Ramos (cell line): ENCODE measurements around the gene DHCR24.

Experiments
- in situ Hi-C: fragments of 300-500 bp; cut with MboI; formaldehyde crosslinking; loops from one replicate; pipeline ENCODE4 v1.14.3; 2022; ENCODE audit warnings: low sequenced_read_pairs; ENCODE audit not compliant: unreplicated experiment

The DHCR24 gene

GRCh38 chr1:54819733-54820132 is 67.3 kb downstream of the DHCR24 start:
- in situ Hi-C loops, result no loop called here

- in situ Hi-C loops, result no loop called here
Measured at GRCh38 chr1:54819195-54819536, 67.8 kb downstream of the DHCR24 start.

- in situ Hi-C loops, result no loop called here
Measured at GRCh38 chr1:54818461-54819194, 68.4 kb downstream of the DHCR24 start.

DNA sequence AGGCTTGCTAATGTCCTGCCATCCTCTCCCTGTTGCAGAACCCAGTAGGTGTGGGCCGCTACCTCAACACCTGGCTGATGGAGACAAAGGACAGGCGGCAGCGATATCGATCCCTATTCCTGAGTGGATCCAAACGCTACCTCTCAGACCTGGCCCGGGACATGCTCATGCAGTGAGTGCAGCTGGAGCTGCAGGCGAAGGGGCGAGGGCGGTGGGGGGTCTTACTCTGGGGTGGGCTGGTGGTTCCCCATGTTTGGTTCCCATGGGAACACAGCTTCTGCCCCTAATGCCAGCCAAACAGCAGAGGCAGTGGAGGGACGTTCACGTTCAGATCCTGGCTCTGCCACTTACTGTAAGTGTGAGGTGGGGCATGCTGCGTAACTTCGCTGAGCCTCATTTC is 70.0 kb downstream of the DHCR24 start:
- in situ Hi-C loops, result no loop called here

DNA sequence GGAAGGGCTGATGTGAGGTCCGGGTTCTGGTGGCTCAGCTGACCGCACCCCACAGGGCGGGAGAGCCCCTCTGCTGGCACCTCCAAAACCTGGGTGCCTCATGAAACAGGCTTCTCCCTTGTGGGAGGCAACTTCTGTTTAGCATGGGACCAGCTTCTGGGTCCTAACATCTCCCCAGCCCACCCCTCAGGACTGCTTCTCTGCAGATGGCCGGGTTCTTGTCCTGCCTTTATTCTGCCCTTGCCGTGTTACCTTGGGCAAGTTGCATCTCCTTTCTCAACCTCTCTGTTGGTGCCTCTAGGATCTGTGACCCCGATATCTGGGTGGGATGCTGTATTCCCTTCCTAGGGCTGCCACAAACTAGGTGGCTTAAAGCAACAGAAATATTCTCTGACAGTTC is 70.9 kb downstream of the DHCR24 start:
- in situ Hi-C loops, result no loop called here

- in situ Hi-C loops, result no loop called here
Measured at GRCh38 chr1:54815086-54815876, 71.7 kb downstream of the DHCR24 start.

GRCh38 chr1:54814571-54814970 is 72.4 kb downstream of the DHCR24 start:
- in situ Hi-C loops, result no loop called here

GRCh38 chr1:54814126-54814498 is 72.9 kb downstream of the DHCR24 start:
- in situ Hi-C loops, result no loop called here

GRCh38 chr1:54813485-54814125 is 73.4 kb downstream of the DHCR24 start:
- in situ Hi-C loops, result no loop called here

- in situ Hi-C loops, result no loop called here
Measured at GRCh38 chr1:54812801-54813484, 74.1 kb downstream of the DHCR24 start.

GRCh38 chr1:54811739-54812655 is 75.0 kb downstream of the DHCR24 start:
- in situ Hi-C loops, result no loop called here

DNA sequence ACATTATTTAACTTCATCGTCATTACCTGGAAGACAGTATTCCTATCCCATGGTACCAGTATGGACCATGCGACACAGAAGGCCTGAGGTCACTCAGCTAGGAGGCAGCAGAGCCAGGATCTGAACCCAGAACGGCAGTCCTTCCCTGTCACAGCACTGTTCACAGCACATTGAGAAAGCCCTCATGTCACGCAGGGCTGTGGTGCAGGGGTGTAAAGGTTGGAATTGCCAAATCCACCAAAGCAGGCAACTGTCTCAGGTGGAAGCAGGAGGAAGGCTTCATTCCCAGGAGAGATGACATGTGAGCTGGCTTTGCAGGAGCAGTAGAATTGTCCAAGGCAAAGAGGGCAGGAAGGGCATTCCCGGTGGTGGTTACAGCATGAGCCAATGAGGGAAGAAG is 75.9 kb downstream of the DHCR24 start:
- in situ Hi-C loops, result no loop called here

- in situ Hi-C loops, result no loop called here
Measured at GRCh38 chr1:54810153-54810942, 76.6 kb downstream of the DHCR24 start.

DNA sequence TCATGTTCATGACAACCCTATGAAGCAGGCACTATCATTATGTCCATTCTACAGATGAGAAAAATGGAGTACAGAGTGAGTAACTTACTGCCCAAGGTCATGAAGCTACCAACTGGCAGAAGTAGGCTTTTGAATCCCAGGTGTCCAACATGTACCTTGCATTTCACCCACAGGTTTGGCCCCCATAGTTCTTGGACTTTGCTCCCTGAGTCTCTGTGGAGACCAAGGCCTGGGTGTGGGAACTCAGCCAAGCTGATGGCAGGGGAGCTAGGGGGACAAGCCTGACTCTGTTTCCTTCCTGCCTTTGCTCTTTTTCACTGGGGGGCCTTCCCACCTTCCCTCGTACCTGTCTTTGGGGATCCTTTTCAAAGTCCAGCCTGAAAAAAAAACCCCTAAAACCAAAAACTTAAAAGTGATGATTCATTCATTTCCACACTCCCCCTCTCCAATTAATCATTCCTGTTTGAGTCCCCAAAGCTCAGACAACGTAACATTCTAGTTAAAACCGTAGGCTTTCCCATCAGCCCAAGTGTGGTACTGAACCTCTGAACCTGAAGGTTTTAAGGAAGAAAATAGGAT is 77.4 kb downstream of the DHCR24 start:
- in situ Hi-C loops, result no loop called here

GRCh38 chr1:54808443-54809207 is 78.4 kb downstream of the DHCR24 start:
- in situ Hi-C loops, result no loop called here

GRCh38 chr1:54807756-54808155 is 79.2 kb downstream of the DHCR24 start:
- in situ Hi-C loops, result no loop called here

GRCh38 chr1:54806931-54807611 is 79.9 kb downstream of the DHCR24 start:
- in situ Hi-C loops, result no loop called here
